SHP77 (cell line): ENCODE measurements around the gene ZNF613.
"Not testable (repeated sequence)": the region's sequence is repeated elsewhere in the genome, so short reads cannot be mapped to it uniquely, and the experiment has no call there.

Experiments
- DNase-seq, 2 experiments: peaks; one replicate each; lab custom pipeline; 2025; lab: John Stamatoyannopoulos, UW

ZNF613 gene

GRCh38 chr19:51926784-51927741, at the start of gene ZNF613:
ZNF613 (plus strand) TSS chr19:51927472; CDS start chr19:51936221, 8,749 bp downstream.
- DNase-seq, result peak; percentile 76 to 83

- DNase-seq, result no peak
Observed at GRCh38 chr19:51882518-51882917, 44.8 kb upstream of the ZNF613 start.

GRCh38 chr19:51884713-51885112, 42.6 kb upstream of the ZNF613 start:
- DNase-seq, result no peak

- no peak for DNase-seq
Observed at GRCh38 chr19:51887522-51888498, 39.5 kb upstream of the ZNF613 start, which contains the start of gene ZNF577. ZNF577 (minus strand) TSS chr19:51887951; CDS start chr19:51880382, 7,569 bp downstream.

GRCh38 chr19:51889934-51890333, 37.3 kb upstream of the ZNF613 start:
- no peak for DNase-seq

- no peak for DNase-seq
Observed at GRCh38 chr19:51891193-51891747, 36.0 kb upstream of the ZNF613 start.

GRCh38 chr19:51901860-51902259, 25.4 kb upstream of the ZNF613 start:
- no peak for DNase-seq

GRCh38 chr19:51903192-51903591, 24.1 kb upstream of the ZNF613 start:
- no peak for DNase-seq

GRCh38 chr19:51904331-51905165, 22.7 kb upstream of the ZNF613 start, which contains the start of gene ZNF649:
ZNF649 (minus strand) TSS chr19:51905017; CDS start chr19:51900107, 4,910 bp downstream.
- no peak for DNase-seq

- no peak for DNase-seq
Observed at GRCh38 chr19:51905206-51905605, 22.1 kb upstream of the ZNF613 start.

GRCh38 chr19:51905639-51906038, 21.6 kb upstream of the ZNF613 start:
- DNase-seq, result not testable (repeated sequence)

GRCh38 chr19:51906108-51906507, 21.2 kb upstream of the ZNF613 start:
- DNase-seq, result not testable (repeated sequence)

- DNase-seq, result not testable (repeated sequence)
Observed at GRCh38 chr19:51907981-51908380, 19.3 kb upstream of the ZNF613 start.

- no peak for DNase-seq
Observed at GRCh38 chr19:51915324-51915867, 11.9 kb upstream of the ZNF613 start.

GRCh38 chr19:51916167-51916566, 11.1 kb upstream of the ZNF613 start:
- DNase-seq, result no peak

- no peak for DNase-seq
Observed at GRCh38 chr19:51919606-51920005, 7.7 kb upstream of the ZNF613 start.

GRCh38 chr19:51921949-51922348, 5.3 kb upstream of the ZNF613 start:
- DNase-seq, result no peak

- no peak for DNase-seq
Observed at GRCh38 chr19:51926426-51926783, 867 bp upstream of the ZNF613 start.

GRCh38 chr19:51927859-51928258, 587 bp downstream of the ZNF613 start:
- DNase-seq, result no peak

- no peak for DNase-seq
Observed at GRCh38 chr19:51931921-51932320, 4.6 kb downstream of the ZNF613 start.

GRCh38 chr19:51938936-51939335, 11.7 kb downstream of the ZNF613 start:
- DNase-seq, result no peak
